Measurements from ENCODE around the gene SOCS7.

Gene SOCS7, protein sequence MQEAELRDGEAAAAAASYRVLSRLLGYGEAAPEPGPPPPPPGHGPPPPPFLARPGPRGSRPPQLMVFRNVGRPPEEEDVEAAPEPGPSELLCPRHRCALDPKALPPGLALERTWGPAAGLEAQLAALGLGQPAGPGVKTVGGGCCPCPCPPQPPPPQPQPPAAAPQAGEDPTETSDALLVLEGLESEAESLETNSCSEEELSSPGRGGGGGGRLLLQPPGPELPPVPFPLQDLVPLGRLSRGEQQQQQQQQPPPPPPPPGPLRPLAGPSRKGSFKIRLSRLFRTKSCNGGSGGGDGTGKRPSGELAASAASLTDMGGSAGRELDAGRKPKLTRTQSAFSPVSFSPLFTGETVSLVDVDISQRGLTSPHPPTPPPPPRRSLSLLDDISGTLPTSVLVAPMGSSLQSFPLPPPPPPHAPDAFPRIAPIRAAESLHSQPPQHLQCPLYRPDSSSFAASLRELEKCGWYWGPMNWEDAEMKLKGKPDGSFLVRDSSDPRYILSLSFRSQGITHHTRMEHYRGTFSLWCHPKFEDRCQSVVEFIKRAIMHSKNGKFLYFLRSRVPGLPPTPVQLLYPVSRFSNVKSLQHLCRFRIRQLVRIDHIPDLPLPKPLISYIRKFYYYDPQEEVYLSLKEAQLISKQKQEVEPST

GRCh38 chr17:38351412-38352222 is at the start of gene SOCS7:
SOCS7 (plus strand) TSS chr17:38351844; CDS start chr17:38352053, 209 bp downstream.
- DNase-seq (ENCODE audit: low read depth): peak; percentile 92
- TF ChIP-seq CTCF (conservative IDR thresholded peaks at IDR 0.05; ENCODE audit: low read depth, low read length): no peak
- H3K4me3 ChIP-seq (ENCODE audit: low read depth, low read length): peak within 1 kb of the TSS; percentile 74

- DNase-seq (ENCODE audit: low read depth): no peak
- no peak for TF ChIP-seq CTCF (conservative IDR thresholded peaks at IDR 0.05; ENCODE audit: low read depth, low read length)
- H3K4me3 ChIP-seq (ENCODE audit: low read depth, low read length): no peak overlapping the region
Observed at GRCh38 chr17:38315497-38315896, 36.1 kb upstream of the SOCS7 start.

- TF ChIP-seq CTCF (conservative IDR thresholded peaks at IDR 0.05; ENCODE audit: low read depth, low read length): no peak
- no peak overlapping the region for H3K4me3 ChIP-seq (ENCODE audit: low read depth, low read length)
- no peak for DNase-seq (ENCODE audit: low read depth)
Observed at GRCh38 chr17:38317081-38317480, 34.6 kb upstream of the SOCS7 start.

DNA sequence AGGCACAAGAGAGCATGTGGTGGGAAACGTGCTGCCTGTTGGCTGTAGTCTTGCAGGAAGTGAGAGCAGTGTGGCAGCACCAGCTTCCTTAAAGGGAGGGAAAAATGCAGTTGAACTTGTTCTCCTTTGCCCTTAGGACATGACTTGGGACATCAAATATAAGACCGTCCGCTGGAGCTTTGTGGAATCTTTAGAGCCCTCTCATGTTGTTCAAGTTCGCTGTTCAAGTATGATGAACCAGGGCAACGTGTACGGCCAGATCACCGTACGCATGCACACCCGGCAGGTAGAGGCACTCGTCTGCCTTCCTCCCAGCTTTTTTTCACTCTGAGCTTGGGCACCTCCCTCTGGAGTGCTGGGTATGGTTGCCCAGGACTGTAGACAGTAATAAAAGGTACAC is 31.2 kb upstream of the SOCS7 start:
- DNase-seq (ENCODE audit: low read depth): no peak
- TF ChIP-seq CTCF (conservative IDR thresholded peaks at IDR 0.05; ENCODE audit: low read depth, low read length): no peak

DNA sequence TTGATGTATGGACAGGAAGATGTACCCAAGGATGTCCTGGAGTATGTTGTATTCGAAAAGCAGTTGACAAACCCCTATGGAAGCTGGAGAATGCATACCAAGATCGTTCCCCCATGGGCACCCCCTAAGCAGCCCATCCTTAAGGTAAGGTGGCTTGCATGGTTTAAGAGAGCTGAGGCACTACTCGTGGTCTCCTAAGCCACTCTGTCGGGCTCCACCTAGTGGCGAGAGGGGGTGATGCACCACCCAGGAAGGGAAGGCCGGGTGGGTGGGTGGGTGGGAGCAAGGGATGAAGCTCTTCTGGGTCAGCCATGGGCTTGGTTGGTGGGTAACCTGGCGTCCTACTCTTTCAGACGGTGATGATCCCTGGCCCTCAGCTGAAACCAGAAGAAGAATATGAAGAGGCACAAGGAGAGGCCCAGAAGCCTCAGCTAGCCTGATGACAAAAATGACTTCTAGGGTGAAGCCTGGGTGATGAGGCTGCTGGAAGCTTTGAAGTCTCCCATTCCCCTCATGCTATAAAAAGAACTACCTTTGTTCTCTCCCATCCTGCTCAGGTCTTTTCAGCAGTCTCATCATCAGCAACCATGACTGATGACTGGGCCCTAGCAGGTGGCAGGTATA is 29.4 kb upstream of the SOCS7 start:
- peak; percentile 72 for TF ChIP-seq CTCF (conservative IDR thresholded peaks at IDR 0.05; ENCODE audit: low read depth, low read length)

More for the DNA sequence above, 31.2 kb upstream of the SOCS7 start:
- H3K4me3 ChIP-seq (ENCODE audit: low read depth, low read length): no peak overlapping the region

GRCh38 chr17:38322897-38323296 is 28.7 kb upstream of the SOCS7 start:
- no peak overlapping the region for H3K4me3 ChIP-seq (ENCODE audit: low read depth, low read length)
- no peak for DNase-seq (ENCODE audit: low read depth)
- TF ChIP-seq CTCF (conservative IDR thresholded peaks at IDR 0.05; ENCODE audit: low read depth, low read length): no peak

More for the DNA sequence above, 29.4 kb upstream of the SOCS7 start:
- DNase-seq (ENCODE audit: low read depth): peak; percentile 71
- H3K4me3 ChIP-seq (ENCODE audit: low read depth, low read length): no peak overlapping the region
